ENCODE measurements around the gene CAPRIN1. TPM values are rescaled to one million over a fixed set of nuclear protein-coding genes. Genes with fewer than 3 reads are reported as not detected.

The CAPRIN1 gene
- total RNA-seq, 1 donor from 2014 or later: 235 TPM

GRCh38 chr11:34136420-34136819 lies 84.9 kb downstream of the CAPRIN1 start:
- intact Hi-C loops (cut with micrococcal nuclease): no loop called here

GRCh38 chr11:34139346-34139745 lies 87.8 kb downstream of the CAPRIN1 start:
- intact Hi-C loops (cut with micrococcal nuclease): no loop called here

DNA sequence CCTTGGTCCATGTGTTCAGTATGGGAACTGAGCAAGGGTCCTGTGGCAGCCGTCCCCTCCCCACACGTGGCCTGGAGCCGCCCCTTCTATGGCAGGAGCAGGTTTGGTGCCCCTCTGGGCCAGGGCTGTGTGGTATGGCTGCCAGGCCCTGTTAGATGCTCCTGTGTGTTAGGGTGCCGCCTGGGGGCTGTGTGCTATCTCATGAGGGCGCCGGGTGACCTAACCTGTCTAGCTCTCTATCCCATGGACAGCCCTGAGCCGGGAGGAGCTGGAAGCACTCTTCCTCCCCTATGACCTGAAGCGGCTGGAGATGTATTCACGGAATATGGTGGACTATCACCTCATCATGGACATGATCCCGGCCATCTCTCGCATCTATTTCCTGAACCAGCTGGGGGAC lies 88.6 kb downstream of the CAPRIN1 start:
- intact Hi-C loops (cut with micrococcal nuclease): no loop called here

GRCh38 chr11:34143048-34143447 lies 91.5 kb downstream of the CAPRIN1 start:
- intact Hi-C loops (cut with micrococcal nuclease): no loop called here

- intact Hi-C loops (cut with micrococcal nuclease): no loop called here
These were observed 93.5 kb downstream of the CAPRIN1 start for GRCh38 chr11:34145073-34145472.

DNA sequence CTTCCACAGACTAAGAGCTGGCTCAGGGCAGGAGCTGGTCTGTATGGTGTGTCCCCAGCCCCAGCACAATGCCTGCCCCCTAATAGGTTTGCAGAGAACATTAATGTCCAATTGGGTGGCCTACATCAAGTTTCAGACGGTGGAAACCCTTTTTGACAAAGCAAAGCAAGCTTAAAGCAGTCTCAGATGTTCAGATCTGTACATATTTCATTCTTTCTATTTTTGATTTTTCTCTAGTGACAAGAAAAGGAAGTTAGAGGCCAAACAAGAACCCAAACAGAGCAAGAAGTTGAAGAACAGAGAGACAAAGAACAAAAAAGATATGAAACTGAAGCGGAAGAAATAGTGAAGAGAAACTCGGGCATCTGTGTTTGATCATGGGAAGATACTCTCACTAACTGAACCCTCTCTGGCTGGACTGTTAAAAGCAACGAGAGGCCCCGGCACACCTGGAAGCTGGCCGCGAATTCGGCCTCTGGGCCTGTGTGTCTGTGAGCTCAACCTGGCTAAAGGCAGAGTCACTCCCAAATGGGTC lies 94.4 kb downstream of the CAPRIN1 start:
- intact Hi-C loops (cut with micrococcal nuclease): no loop called here

DNA sequence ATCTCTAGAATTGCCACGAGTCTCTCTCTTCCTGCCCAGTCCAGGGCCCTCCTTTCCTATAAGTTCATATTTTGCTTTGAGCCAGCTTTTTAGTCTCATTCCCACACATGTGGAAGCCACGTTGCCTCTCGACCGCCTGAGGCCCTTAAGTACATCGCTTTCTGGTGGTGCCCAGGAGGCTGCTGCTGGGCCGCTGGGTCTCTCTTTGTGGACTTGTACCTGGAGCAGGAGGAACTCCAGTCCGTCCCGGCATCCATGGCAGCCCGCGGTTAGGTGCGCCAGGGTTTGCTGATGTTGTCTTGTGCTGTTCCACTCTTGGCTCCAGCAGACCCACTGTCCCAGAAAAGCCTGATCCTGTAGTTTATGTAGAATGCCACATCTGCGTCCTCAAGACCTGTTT lies 94.9 kb downstream of the CAPRIN1 start:
- intact Hi-C loops (cut with micrococcal nuclease): no loop called here

GRCh38 chr11:34146866-34147265 lies 95.3 kb downstream of the CAPRIN1 start:
- intact Hi-C loops (cut with micrococcal nuclease): no loop called here

GRCh38 chr11:34147581-34147980 lies 96.0 kb downstream of the CAPRIN1 start:
- intact Hi-C loops (cut with micrococcal nuclease): no loop called here

DNA sequence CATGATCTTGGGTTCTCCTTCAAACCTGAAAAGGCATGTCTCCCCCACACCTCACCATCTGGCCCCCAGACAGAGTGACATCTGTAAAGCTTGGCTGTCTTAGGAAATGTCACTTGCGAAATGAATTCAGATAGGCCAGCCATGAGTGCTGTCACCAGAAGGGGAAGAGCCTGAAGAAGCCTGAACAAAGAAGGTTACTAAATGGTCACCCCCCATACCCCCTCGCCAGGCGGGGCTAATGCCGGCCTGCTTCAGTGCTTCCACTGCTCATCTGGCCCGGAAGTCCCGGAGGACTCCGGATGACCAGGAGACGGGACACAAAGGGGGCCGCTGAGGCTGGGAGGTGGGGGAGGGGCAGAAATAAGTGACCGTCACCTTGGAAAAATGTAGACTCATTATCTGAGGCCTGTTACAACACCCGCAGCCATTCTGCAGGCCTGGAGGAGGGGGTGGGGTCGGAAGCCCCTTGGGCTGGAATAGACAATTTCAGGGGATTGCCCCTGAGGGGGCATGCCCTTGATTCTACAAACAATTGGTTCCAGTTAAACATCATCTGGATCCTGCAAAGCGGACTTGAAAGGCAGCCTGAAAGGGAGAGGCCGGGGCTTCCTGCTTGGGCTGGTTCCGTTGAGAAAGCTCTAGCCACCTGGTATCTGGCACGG lies 97.1 kb downstream of the CAPRIN1 start:
- intact Hi-C loops (cut with micrococcal nuclease): no loop called here

GRCh38 chr11:34149274-34149673 lies 97.7 kb downstream of the CAPRIN1 start:
- intact Hi-C loops (cut with micrococcal nuclease): no loop called here

DNA sequence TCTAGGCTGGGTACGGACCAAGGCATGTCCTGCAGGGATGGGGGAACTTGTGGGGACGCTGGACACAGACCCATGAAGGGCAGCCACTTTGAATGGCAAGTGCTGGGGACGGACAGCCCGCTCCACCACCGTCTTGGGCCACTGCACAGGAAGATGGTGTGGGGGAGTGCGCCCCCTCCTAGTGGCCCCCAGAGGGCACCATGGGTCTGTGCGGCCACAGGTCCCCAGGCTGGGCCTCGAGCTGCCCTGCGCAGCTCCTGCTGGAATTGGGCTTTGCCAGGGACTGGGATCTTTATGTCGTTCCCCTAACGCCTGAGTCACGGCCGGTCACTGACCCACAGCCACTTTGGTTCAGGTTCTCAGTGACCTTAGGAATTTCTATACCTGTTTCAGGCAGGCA lies 98.3 kb downstream of the CAPRIN1 start:
- intact Hi-C loops (cut with micrococcal nuclease): no loop called here

- intact Hi-C loops (cut with micrococcal nuclease): no loop called here
These were observed 99.1 kb downstream of the CAPRIN1 start for GRCh38 chr11:34150494-34151151.

Other genes with a start within 250 kb of the CAPRIN1 start
- 0.16 TPM in 1 of 2 replicates, not detected in the other for gene LMO2, start 159.7 kb upstream of the CAPRIN1 start, total RNA-seq
- gene NAT10, start 53.9 kb downstream of the CAPRIN1 start, total RNA-seq: 92.1 and 95.0 TPM in 2 replicates

Data from T-helper 2 cell treated with Interferon-gamma antibody and Interleukin-4, amounts not matched to agents 100 ng/mL and 5 ng/mL, for 36 hours (primary cell).